IMR-90 (cell line): Measurements from ENCODE around the gene EHBP1L1. TPM values are rescaled to one million over a fixed set of nuclear protein-coding genes. Genes with fewer than 3 reads are reported as not detected.

Experiments
- ATAC-seq: fragments of 200-7000 bp; cut with Tn5 transposase; 2 replicates; pipeline ENCODE4 v1.9.1; 2020; ENCODE audit warnings: low read depth, mild to moderate bottlenecking, moderate library complexity
- BruUV-seq: library from RNA; stranded (reverse); fragments of 400-500 nt; replicated peaks from 2 replicates; lab custom pipeline; 2021; lab: Mats Ljungman, UMichigan
- CTCF ChIA-PET: fragments of 300-600 bp; formaldehyde crosslinking; extraction: SDS; loops from one replicate; lab custom pipeline; 2021; ENCODE audit warnings: antibody characterized with exemption; lab: Yijun Ruan, JAX
- POLR2A ChIA-PET: fragments of 300-600 bp; sonication (Branson Sonifier 250); formaldehyde crosslinking; loops from one replicate; lab custom pipeline; 2022; ENCODE audit warnings: antibody characterized with exemption; ENCODE audit not compliant: unreplicated experiment; lab: Charles Lee
- DNase-seq: peaks from one replicate; pipeline ENCODE4 v3.0.0; 2013
- H2AFZ ChIP-seq: replicated peaks from 2 replicates; pipeline ENCODE3; 2013; ENCODE audit warnings: low read length, mild to moderate bottlenecking; ENCODE audit not compliant: poor library complexity
- H2AK5ac ChIP-seq: 2 replicates; pipeline ENCODE4 v1.6.1; 2013; ENCODE audit warnings: low read depth, low read length, inconsistent platforms
- H2AK9ac ChIP-seq: replicated peaks from 2 replicates; pipeline ENCODE3; 2013; ENCODE audit warnings: mild to moderate bottlenecking, low read depth, low read length, moderate library complexity; ENCODE audit not compliant: poor library complexity
- H2BK120ac ChIP-seq: 2 replicates; pipeline ENCODE4 v1.6.1; 2013; ENCODE audit warnings: low read depth, low read length, inconsistent platforms
- H2BK15ac ChIP-seq: 3 replicates; pipeline ENCODE4 v1.6.1; 2013; ENCODE audit warnings: low read depth, low read length, inconsistent platforms
- H2BK20ac ChIP-seq: 2 replicates; pipeline ENCODE4 v1.6.1; 2013; ENCODE audit warnings: low read depth, mild to moderate bottlenecking, inconsistent platforms, low read length, moderate library complexity
- H2BK5ac ChIP-seq: 2 replicates; pipeline ENCODE4 v1.6.1; 2013; ENCODE audit warnings: mild to moderate bottlenecking, low read depth, low read length, inconsistent platforms; ENCODE audit not compliant: poor library complexity, severe bottlenecking
- H3K14ac ChIP-seq: replicated peaks from 2 replicates; pipeline ENCODE4 v1.6.1; 2013; ENCODE audit warnings: low read depth, low read length, inconsistent platforms
- H3K18ac ChIP-seq: 2 replicates; pipeline ENCODE4 v1.6.1; 2013; ENCODE audit warnings: low read depth, low read length, control low read depth
- H3K23ac ChIP-seq: 2 replicates; pipeline ENCODE4 v1.6.1; 2013; ENCODE audit warnings: low read depth, low read length, inconsistent platforms
- H3K27ac ChIP-seq: 2 replicates; pipeline ENCODE4 v1.5.1; 2013; ENCODE audit warnings: mild to moderate bottlenecking, control low read depth, low read length; ENCODE audit not compliant: insufficient read depth
- H3K27me3 ChIP-seq: 2 replicates; pipeline ENCODE4 v1.6.1; 2013; ENCODE audit warnings: low read length; ENCODE audit not compliant: control insufficient read depth, insufficient read depth
- H3K36me3 ChIP-seq: 2 replicates; pipeline ENCODE4 v1.6.1; 2013; ENCODE audit warnings: low read length, mixed read lengths; ENCODE audit not compliant: control insufficient read depth, insufficient read depth
- H3K4ac ChIP-seq: 2 replicates; pipeline ENCODE4 v1.6.1; 2013; ENCODE audit warnings: low read depth, low read length, inconsistent platforms
- H3K4me1 ChIP-seq: 2 replicates; pipeline ENCODE4 v1.6.1; 2013; ENCODE audit warnings: low read length, mixed read lengths; ENCODE audit not compliant: control insufficient read depth, insufficient read depth
- H3K4me2 ChIP-seq: 2 replicates; pipeline ENCODE4 v1.6.1; 2013; ENCODE audit warnings: low read depth, mild to moderate bottlenecking, control low read depth, low read length, moderate library complexity
- H3K4me3 ChIP-seq: 2 replicates; pipeline ENCODE4 v1.5.1; 2013; ENCODE audit warnings: low read depth, mild to moderate bottlenecking, control low read depth, low read length, moderate library complexity; ENCODE audit not compliant: insufficient read depth
- H3K56ac ChIP-seq: 2 replicates; pipeline ENCODE4 v1.6.1; 2013; ENCODE audit warnings: low read length, inconsistent platforms; ENCODE audit not compliant: insufficient read depth; ENCODE audit errors: extremely low read depth
- H3K79me1 ChIP-seq, 2 experiments: 2 replicates each; pipeline ENCODE4 v1.6.1; 2013; ENCODE audit warnings: low read length in 2 of 2, inconsistent platforms in 1 of 2, low read depth in 1 of 2
- H3K9ac ChIP-seq: 2 replicates; pipeline ENCODE4 v1.6.1; 2013; ENCODE audit warnings: low read depth, low read length, control low read depth
- H3K9me1 ChIP-seq: 2 replicates; pipeline ENCODE4 v1.6.1; 2013; ENCODE audit warnings: low read length, inconsistent platforms; ENCODE audit not compliant: insufficient read depth
- H3K9me3 ChIP-seq: 2 replicates; pipeline ENCODE4 v1.6.1; 2013; ENCODE audit warnings: low read length; ENCODE audit not compliant: control insufficient read depth, insufficient read depth
- H4K20me1 ChIP-seq: 2 replicates; pipeline ENCODE4 v1.6.1; 2013; ENCODE audit warnings: low read length, inconsistent platforms; ENCODE audit not compliant: insufficient read depth
- H4K5ac ChIP-seq: 2 replicates; pipeline ENCODE4 v1.6.1; 2013; ENCODE audit warnings: mild to moderate bottlenecking, low read depth, low read length, control low read depth
- H4K8ac ChIP-seq, 2 experiments: 2 replicates each; pipeline ENCODE4 v1.6.1; 2013; ENCODE audit warnings: low read depth in 2 of 2, low read length in 2 of 2, control low read depth in 1 of 2, inconsistent platforms in 1 of 2
- H4K91ac ChIP-seq: 2 replicates; pipeline ENCODE4 v1.6.1; 2013; ENCODE audit warnings: low read depth, low read length, inconsistent platforms; ENCODE audit not compliant: insufficient read depth
- BHLHE40 ChIP-seq: fragments of 150-350 bp; IDR thresholded peaks from 2 replicates; pipeline ENCODE4 v1.6.1; 2016; ENCODE audit warnings: mild to moderate bottlenecking, low read depth, low read length
- CEBPB ChIP-seq: IDR thresholded peaks from 2 replicates; pipeline ENCODE4 v1.6.1; 2012; ENCODE audit warnings: low read depth, low read length, improper control_type of control experiment
- MAZ ChIP-seq: IDR thresholded peaks from 2 replicates; pipeline ENCODE4 v1.6.1; 2012; ENCODE audit warnings: low read depth, mild to moderate bottlenecking, low read length, improper control_type of control experiment, moderate library complexity, borderline replicate concordance
- NFE2L2 ChIP-seq: fragments of 150-350 bp; IDR thresholded peaks from 2 replicates; pipeline ENCODE4 v1.6.1; 2016; ENCODE audit warnings: low read depth, mild to moderate bottlenecking, low read length
- POLR2A ChIP-seq: IDR thresholded peaks from 2 replicates; pipeline ENCODE4 v1.6.1; 2012; ENCODE audit warnings: mild to moderate bottlenecking, low read depth, low read length
- RFX5 ChIP-seq: IDR thresholded peaks from 2 replicates; pipeline ENCODE4 v1.8.0; 2012; ENCODE audit warnings: low read depth, mild to moderate bottlenecking, low read length, moderate library complexity
- SMC3 ChIP-seq: fragments of 150-350 bp; IDR thresholded peaks from 2 replicates; pipeline ENCODE4 v1.6.1; 2016; ENCODE audit warnings: low read depth, mild to moderate bottlenecking, antibody characterized with exemption, low read length, moderate library complexity
- WGBS, 2 experiments: methylation state at CpG; one replicate each; pipeline versions ENCODE4 v1.1.5 to v1.1.7; 2013; ENCODE audit warnings: missing lambda C conversion rate in 2 of 2; ENCODE audit not compliant: insufficient read length in 1 of 2; ENCODE audit errors: extremely low coverage in 2 of 2; 5-methylcytosine and 5-hydroxymethylcytosine counted together
- dilution Hi-C: fragments of 300-500 bp; cut with HindIII; formaldehyde crosslinking; loops from one replicate; pipeline ENCODE4 v1.14.3; 2018; ENCODE audit warnings: low sequenced_read_pairs; ENCODE audit not compliant: unreplicated experiment
- in situ Hi-C: fragments of 300-500 bp; cut with MboI; formaldehyde crosslinking; loops from 3 replicates; pipeline ENCODE4 v1.14.3; 2019; ENCODE audit warnings: low sequenced_read_pairs, inconsistent platforms, mixed read lengths
- intact Hi-C: fragments of 100-400 bp; cut with micrococcal nuclease; formaldehyde crosslinking; loops from 2 replicates; pipeline ENCODE4 v1.10.0; 2022
- polyA plus RNA-seq, 3 experiments: library from polyadenylated mRNA; depleted of rRNA; stranded (reverse); fragments of >200 nt; gene quantifications; 2 replicates each; pipeline ENCODE4 v1.2.3, GENCODE V29; 2012; ENCODE audit warnings: low replicate concordance in 1 of 3
- total RNA-seq: library from RNA; depleted of rRNA; stranded (reverse); fragments of >200 nt; gene quantifications from 2 replicates; pipeline ENCODE4 v1.2.3, GENCODE V29; 2012

EHBP1L1 gene
- total and polyA plus RNA-seq, 2 of the 4 experiments (the other 2 are of a cell fraction) = 10.0 to 27.4 TPM

- no peak overlapping the region for H2AK9ac ChIP-seq
- peaks cover 8% of the 10 kb centered on the region for H4K20me1 ChIP-seq
- H3K56ac ChIP-seq = no peak overlapping the region
- in situ Hi-C loops = no loop called here
- no peak overlapping the region for H3K14ac ChIP-seq
- H3K27ac ChIP-seq = no peak overlapping the region
- no TSS peak for BruUV-seq
- no peak overlapping the region for H2AFZ ChIP-seq
- H3K9me3 ChIP-seq = no peaks in the 10 kb centered on the region
- no peak overlapping the region for H3K4me2 ChIP-seq
- H3K4me1 ChIP-seq = no peaks in the 10 kb centered on the region
- H3K27me3 ChIP-seq = no peaks in the 10 kb centered on the region
- ChIA-PET POLR2A (no interaction called here), CTCF (no interaction called here)
- H3K18ac ChIP-seq = no peak overlapping the region
- 81% methylated on average over 47 of the region's 52 CpGs; no CpG with 5 or more reads in 1 of the 2 experiments for WGBS, 2 experiments
- intact Hi-C loops = no loop called here
- no peak for TF ChIP-seq SMC3
- TF ChIP-seq MAZ = no peak
- no peak for TF ChIP-seq BHLHE40
- TF ChIP-seq POLR2A = no peak
- no peak for TF ChIP-seq CEBPB
- no peak for TF ChIP-seq NFE2L2
- no peak for TF ChIP-seq RFX5
- DNase-seq = no peak
- no peaks in the 10 kb centered on the region for H3K9me1 ChIP-seq
- no peak overlapping the region for H3K4ac ChIP-seq
- dilution Hi-C loops = no loop called here
- no peak overlapping the region for H2BK20ac ChIP-seq
- H2BK15ac ChIP-seq = no peak overlapping the region
- H4K91ac ChIP-seq = no peak overlapping the region
- H2BK120ac ChIP-seq = no peak overlapping the region
- H3K36me3 ChIP-seq = peaks cover 54% of the 10 kb centered on the region
- no peak overlapping the region for H4K8ac ChIP-seq
- H3K4me3 ChIP-seq = no peak overlapping the region
- no peak for ATAC-seq
- no peak overlapping the region for H2AK5ac ChIP-seq
- no peak overlapping the region for H4K5ac ChIP-seq
- no peak overlapping the region for H3K9ac ChIP-seq
- H3K23ac ChIP-seq = no peak overlapping the region
- peaks cover 2 to 3% of the 10 kb centered on the region in 2 experiments; a peak in 2 of 4 replicates for H3K79me1 ChIP-seq
- H2BK5ac ChIP-seq = no peak overlapping the region
Observed at GRCh38 chr11:65547446-65548125, 28.3 kb upstream of the EHBP1L1 start.
